Endothelial cell of umbilical vein (primary cell): ENCODE data around the gene CYP46A1. TPM values are rescaled to one million over a fixed set of nuclear protein-coding genes. Genes with fewer than 3 reads are reported as not detected.
A peak's percentile ranks its signal among the peaks of the same experiment; 100 is the strongest.

ENCODE experiments used
- BruUV-seq: library from RNA; stranded (reverse); fragments of 400-500 nt; replicated peaks from 2 replicates; lab custom pipeline; 2021; lab: Mats Ljungman, UMichigan
- CTCF ChIA-PET: fragments of 300-600, 350-600 bp; sonication (Branson Sonifier 250); formaldehyde crosslinking; loops from one replicate; lab custom pipeline; 2021; ENCODE audit warnings: antibody characterized with exemption, inconsistent platforms; lab: Charles Lee
- POLR2A ChIA-PET: fragments of 300-600, 350-600 bp; sonication (Branson Sonifier 250); formaldehyde crosslinking; loops from one replicate; lab custom pipeline; 2021; ENCODE audit warnings: antibody characterized with exemption, inconsistent platforms; lab: Charles Lee
- DNase-seq: peaks from one replicate; pipeline ENCODE4 v3.0.0-alpha.2; 2011; ENCODE audit warnings: low read depth, low spot score
- FAIRE-seq: peaks from 2 replicates; lab custom pipeline; 2011; peaks lifted over from hg19 to GRCh38; lab: Jason Lieb, UNC
- H2AFZ ChIP-seq: 2 replicates; pipeline ENCODE4 v1.6.0; 2012; ENCODE audit warnings: low read depth, low read length, control low read depth, inconsistent platforms
- H3K27ac ChIP-seq: 2 replicates; pipeline ENCODE4 v1.5.1; 2011; ENCODE audit warnings: low read depth, mild to moderate bottlenecking, control low read depth, low read length, moderate library complexity; ENCODE audit not compliant: insufficient read depth
- H3K27me3 ChIP-seq, 2 experiments: 2 replicates each; pipeline versions ENCODE4 v1.6.0 to v1.6.1; 2011; ENCODE audit warnings: low read length in 2 of 2, mixed read lengths in 1 of 2; ENCODE audit not compliant: control insufficient read depth in 2 of 2, insufficient read depth in 2 of 2
- H3K36me3 ChIP-seq, 2 experiments: 2 replicates in 1 of 2; 3 replicates in 1 of 2; pipeline ENCODE4 v1.5.1; 2011; ENCODE audit warnings: low read length in 2 of 2, mild to moderate bottlenecking in 1 of 2, moderate library complexity in 1 of 2; ENCODE audit not compliant: control insufficient read depth in 2 of 2, insufficient read depth in 2 of 2; ENCODE audit errors: extremely low read depth in 1 of 2
- H3K4me1 ChIP-seq: 3 replicates; pipeline ENCODE4 v1.5.1; 2011; ENCODE audit warnings: mild to moderate bottlenecking, low read length; ENCODE audit not compliant: control insufficient read depth, insufficient read depth; ENCODE audit errors: extremely low read depth
- H3K4me2 ChIP-seq: 2 replicates; pipeline ENCODE4 v1.6.1; 2011; ENCODE audit warnings: low read length, control low read depth, mixed read lengths; ENCODE audit not compliant: insufficient read depth
- H3K4me3 ChIP-seq, 3 experiments: fragments of 200-600 bp in 1 of 3; sonication (generic), shearing (Covaris generic) in 1 of 3; replicated peaks in 1 of 3; 2 replicates each; pipeline ENCODE4 v1.5.1; 2011 to 2016; ENCODE audit warnings: control low read depth in 3 of 3, low read length in 3 of 3, mild to moderate bottlenecking in 2 of 3, inconsistent platforms in 1 of 3, low read depth in 1 of 3, moderate library complexity in 1 of 3; ENCODE audit not compliant: insufficient read depth in 1 of 3
- H3K79me2 ChIP-seq: 2 replicates; pipeline ENCODE4 v1.6.0; 2012; ENCODE audit warnings: low read length, inconsistent platforms; ENCODE audit not compliant: control insufficient read depth, insufficient read depth
- H3K9ac ChIP-seq: replicated peaks from 2 replicates; pipeline ENCODE3; 2011; ENCODE audit warnings: low read length, control low read depth; ENCODE audit not compliant: insufficient read depth; ENCODE audit errors: extremely low read depth
- H3K9me1 ChIP-seq: replicated peaks from 3 replicates; pipeline ENCODE4 v1.6.0; 2011; ENCODE audit warnings: mild to moderate bottlenecking, low read length; ENCODE audit not compliant: control insufficient read depth, insufficient read depth; ENCODE audit errors: extremely low read depth
- H3K9me3 ChIP-seq: replicated peaks from 2 replicates; pipeline ENCODE4 v1.5.1; 2012; ENCODE audit warnings: low read length, inconsistent platforms; ENCODE audit not compliant: control insufficient read depth, insufficient read depth
- H4K20me1 ChIP-seq: replicated peaks from 2 replicates; pipeline ENCODE3; 2011; ENCODE audit warnings: mild to moderate bottlenecking, low read length; ENCODE audit not compliant: control insufficient read depth, insufficient read depth; ENCODE audit errors: extremely low read depth
- CTCF ChIP-seq, 2 donors: IDR thresholded peaks; 1 replicate in 1 of 2; 2 replicates in 1 of 2; pipeline ENCODE4 v1.5.1; 2011; ENCODE audit warnings: low read length in 2 of 2, mild to moderate bottlenecking in 2 of 2, moderate library complexity in 2 of 2, control low read depth in 1 of 2, inconsistent platforms in 1 of 2, low read depth in 1 of 2; ENCODE audit not compliant: insufficient read depth in 1 of 2; ENCODE audit errors: extremely low read depth in 1 of 2
- FOS ChIP-seq: IDR thresholded peaks from 2 replicates; pipeline ENCODE4 v1.6.1; 2011; ENCODE audit warnings: mild to moderate bottlenecking, low read length, moderate library complexity, borderline replicate concordance; ENCODE audit not compliant: insufficient read depth
- GATA2 ChIP-seq: IDR thresholded peaks from 2 replicates; pipeline ENCODE4 v1.7.0; 2011; ENCODE audit warnings: low read depth, mild to moderate bottlenecking, moderate library complexity, mixed read lengths, low read length; ENCODE audit not compliant: insufficient read length, insufficient read depth
- MAX ChIP-seq: IDR thresholded peaks from 2 replicates; pipeline ENCODE4 v1.6.1; 2011; ENCODE audit not compliant: insufficient read depth, insufficient read length
- POLR2AphosphoS5 ChIP-seq: IDR thresholded peaks from 2 replicates; pipeline ENCODE4 v1.6.1; 2012; ENCODE audit warnings: low read depth, mild to moderate bottlenecking, control low read depth, low read length, moderate library complexity; ENCODE audit not compliant: insufficient read depth
- dilution Hi-C: fragments of 300-500 bp; cut with MboI; formaldehyde crosslinking; loops from one replicate; pipeline ENCODE4 v1.15.0; 2019; ENCODE audit warnings: low sequenced_read_pairs; ENCODE audit not compliant: extremely low pct_ligation_motif_present
- intact Hi-C: fragments of 100-400 bp; cut with micrococcal nuclease; formaldehyde crosslinking; loops from one replicate; pipeline ENCODE4 v1.10.0; 2022
- polyA plus RNA-seq, 4 experiments: library from polyadenylated mRNA; depleted of rRNA in 3 of 4; stranded (reverse) in 3 of 4; unstranded in 1 of 4; fragments of >200 nt; gene quantifications; 2 replicates each; pipeline versions ENCODE4 v1.2.1 to v1.2.3, GENCODE V29; 2011 to 2012; ENCODE audit warnings: missing spikeins in 1 of 4
- total RNA-seq: library from RNA; stranded (reverse); gene quantifications from 2 replicates; pipeline ENCODE4 v1.2.3, GENCODE V29; 2021

The CYP46A1 gene
- total and polyA plus RNA-seq, 2 donors (not counting 3 experiments of a cell fraction or from before 2014, with no cell fraction given) = 0.03 to 0.24 TPM

DNA sequence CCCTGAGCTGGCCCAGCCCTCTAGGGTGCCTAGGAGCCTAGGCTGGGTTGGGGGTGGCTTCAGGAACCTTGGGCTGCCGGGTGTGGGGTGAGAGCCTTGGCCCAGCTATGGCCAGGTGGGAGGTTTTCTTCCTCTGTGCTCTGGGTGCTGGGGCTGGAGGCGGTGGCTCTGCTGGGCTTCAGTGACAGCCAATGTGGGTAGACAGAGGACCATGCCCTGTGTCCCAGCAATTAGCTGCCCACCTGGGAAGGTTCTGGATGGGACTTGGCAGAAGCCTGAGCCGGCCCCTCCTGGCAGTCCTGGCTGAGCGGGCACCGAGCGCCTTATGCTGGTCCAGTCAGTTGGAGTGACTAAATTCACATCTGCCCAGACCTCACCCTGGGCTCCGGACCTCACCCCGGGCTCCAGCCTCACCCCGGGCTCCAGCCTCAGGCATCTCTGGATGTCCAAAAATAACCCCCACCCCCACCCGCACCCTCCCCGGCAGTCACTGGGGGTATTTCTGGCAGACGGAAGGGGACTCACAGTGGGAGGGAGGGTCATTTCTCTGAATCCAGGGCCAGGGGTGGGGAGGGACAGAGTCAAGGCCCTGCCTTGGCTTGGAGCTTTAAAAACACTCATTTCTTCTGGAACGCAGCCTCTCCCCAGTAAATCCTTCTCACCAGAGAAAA lies 46.9 kb downstream of the CYP46A1 start:
- Histone ChIP-seq H3K36me3 (no peaks in the 10 kb centered on the region), H4K20me1 (no peaks in the 10 kb centered on the region), H3K4me1 (peaks cover 22% of the 10 kb centered on the region), H3K27me3 (no peaks in the 10 kb centered on the region), H3K4me2 (peak overlapping the region; percentile 50), H3K9me3 (no peaks in the 10 kb centered on the region), H3K9ac (no peak overlapping the region), H3K27ac (no peak overlapping the region), H3K9me1 (no peaks in the 10 kb centered on the region), H2AFZ (peak overlapping the region; percentile 83), H3K79me2 (no peaks in the 10 kb centered on the region), H3K4me3 (no peak overlapping the region)
- no TSS peak for BruUV-seq
- FAIRE-seq (no peak), DNase-seq (no peak)
- dilution Hi-C loops (no loop called here), intact Hi-C loops (loop anchor here (1.0 to 5.0 kb wide), 5 partner anchors 25 to 462 kb away; partner anchors contain the start of genes CYP46A1 and EML1)
- CTCF ChIA-PET = interaction anchor here (0.8 to 4.3 kb wide), 29 partner anchors 9 to 462 kb away, joined by 3 to 86 read pairs (median 7); partner anchors contain the start of gene EML1
- POLR2A ChIA-PET = no interaction called here
- TF ChIP-seq CTCF (IDR thresholded peaks at IDR 0.05; ENCODE audit: extremely low read depth in 1 of 2, insufficient read depth in 1 of 2, low read depth in 1 of 2, low read length in 2 of 2) (no peak), MAX (no peak), FOS (no peak), POLR2AphosphoS5 (no peak), GATA2 (no peak)
